Umbilical cord (tissue), 2 donors: Measurements from ENCODE around the gene VMAC. TPM values are rescaled to one million over a fixed set of nuclear protein-coding genes. Genes with fewer than 3 reads are reported as not detected.

Source experiments
- DNase-seq: peaks from one replicate; pipeline ENCODE4 v3.0.0-alpha.2; 2015; ENCODE audit warnings: low spot score
- total RNA-seq: library from RNA; depleted of rRNA; stranded (reverse); fragments of >200 nt; gene quantifications from one replicate; pipeline ENCODE4 v1.2.3, GENCODE V29; 2014; ENCODE audit warnings: low replicate concordance; ENCODE audit not compliant: insufficient read depth

Gene VMAC
- total RNA-seq, 1 donor from 2014 or later = 9.1 TPM

DNA sequence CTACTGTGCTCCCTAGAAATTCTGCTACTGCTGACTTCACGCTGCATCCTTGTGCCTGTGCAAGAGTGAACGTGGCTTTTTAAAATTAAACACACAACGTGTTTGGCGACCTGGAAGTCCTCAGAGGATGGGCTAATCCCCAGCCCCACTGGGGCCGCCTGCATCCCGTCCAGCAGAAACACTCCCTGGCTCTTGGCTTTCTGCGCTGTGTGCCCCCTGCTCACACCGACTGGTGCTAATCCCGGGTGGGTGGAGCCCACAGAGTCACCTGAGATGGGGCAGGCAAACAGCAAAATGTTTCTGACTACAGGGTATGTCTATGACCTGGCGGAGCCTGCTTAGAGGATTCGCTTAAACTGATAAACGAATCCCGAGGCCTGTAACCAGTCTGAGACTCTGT, 24.5 kb downstream of the VMAC start:
- DNase-seq = no peak

- peak; percentile 83 for DNase-seq
These were observed 25.0 kb downstream of the VMAC start for GRCh38 chr19:5929625-5930024.

DNA sequence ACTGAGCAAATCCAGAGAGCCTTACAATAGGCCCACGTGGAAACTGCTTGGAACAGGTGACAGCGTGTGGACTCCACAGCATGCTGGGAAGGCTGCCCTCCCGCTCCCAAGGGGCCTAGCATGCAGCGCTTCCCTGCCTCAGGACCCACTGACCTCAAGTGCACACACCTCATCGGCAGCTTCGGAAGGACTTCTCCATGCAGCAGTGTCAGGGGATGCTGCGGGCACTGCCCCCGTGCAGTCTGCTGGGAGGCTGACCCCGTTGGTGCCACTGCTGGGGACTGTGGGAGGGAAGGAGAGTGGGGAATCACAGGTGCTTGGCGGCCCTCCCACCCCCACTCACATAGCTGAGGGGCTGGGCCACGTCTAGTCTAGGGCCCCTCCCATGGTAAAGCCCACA, 26.6 kb downstream of the VMAC start:
- DNase-seq = no peak

- peak; percentile 56 for DNase-seq
These were observed 27.5 kb downstream of the VMAC start for GRCh38 chr19:5932146-5932545.

DNA sequence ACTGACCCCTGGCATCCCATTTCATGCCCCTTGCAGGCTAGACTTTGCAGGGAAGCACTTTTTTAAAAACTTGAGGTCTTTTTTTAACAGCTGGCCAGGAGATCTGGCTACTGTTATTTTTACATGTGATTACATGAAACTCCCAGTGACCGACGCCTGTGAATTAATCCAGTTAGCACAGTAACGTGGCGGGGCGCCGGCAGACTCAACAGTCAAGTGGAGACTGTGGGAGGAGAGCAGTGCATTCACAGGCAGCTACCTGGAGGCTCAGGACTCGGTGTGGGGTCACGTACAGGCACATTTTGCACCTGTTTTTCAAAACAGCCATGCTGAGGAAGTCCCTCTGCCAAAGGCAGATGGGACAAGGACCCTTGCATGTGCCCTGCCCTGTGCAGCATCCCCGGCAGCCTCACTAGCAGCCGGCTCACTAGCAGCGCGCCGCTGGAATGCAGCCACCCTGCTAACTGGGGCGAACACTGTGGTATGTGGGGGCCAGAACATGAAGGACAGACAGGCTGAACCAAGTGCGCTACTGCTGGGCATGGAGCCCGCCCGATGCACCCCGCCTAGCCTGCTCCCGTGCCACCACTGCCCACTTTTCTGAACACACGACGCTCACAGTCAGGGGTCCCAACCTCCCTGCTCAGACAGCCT, 28.1 kb downstream of the VMAC start:
- no peak for DNase-seq

- no peak for DNase-seq
These were observed 28.9 kb downstream of the VMAC start for GRCh38 chr19:5933391-5934068.

GRCh38 chr19:5934069-5934401, 29.4 kb downstream of the VMAC start:
- DNase-seq = no peak

DNA sequence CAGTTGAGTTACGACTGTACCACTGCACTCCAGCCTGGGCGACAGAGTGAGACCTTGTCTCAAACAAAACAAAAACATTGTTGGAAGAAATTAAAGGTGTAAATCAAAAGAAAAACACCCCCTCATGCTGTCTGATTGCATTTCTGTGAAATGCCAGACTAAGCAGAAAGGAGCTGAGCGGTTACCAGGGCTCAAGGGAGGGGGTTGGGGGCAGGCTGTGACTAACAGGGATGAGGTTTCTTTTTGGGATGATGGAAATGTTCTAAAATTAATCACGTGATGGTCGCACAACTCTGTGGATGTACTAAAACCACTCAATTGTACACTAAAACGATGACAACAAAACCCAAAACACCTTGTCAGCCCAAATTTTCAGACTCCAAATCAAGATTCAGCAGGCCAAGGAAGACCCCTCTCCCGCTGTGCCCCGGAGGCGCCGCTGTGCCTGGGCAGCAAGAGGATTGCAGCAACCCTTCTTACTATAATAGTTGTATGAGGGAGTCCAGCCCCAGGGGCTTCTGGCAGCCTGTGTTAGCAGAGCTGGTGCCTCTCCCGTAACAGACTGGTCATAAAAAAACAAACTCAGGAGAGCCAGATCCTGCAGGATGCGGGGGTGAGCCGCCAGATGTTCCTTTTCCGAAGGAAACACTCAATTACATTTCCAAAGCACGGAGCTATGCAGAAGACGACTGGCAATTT, 30.3 kb downstream of the VMAC start:
- DNase-seq = peak; percentile 83

GRCh38 chr19:5935473-5936291, 31.0 kb downstream of the VMAC start:
- DNase-seq = no peak

- no peak for DNase-seq
These were observed 31.6 kb downstream of the VMAC start for GRCh38 chr19:5936292-5936592.

GRCh38 chr19:5937550-5937949, 32.9 kb downstream of the VMAC start:
- DNase-seq = no peak

- DNase-seq = no peak
These were observed 35.9 kb downstream of the VMAC start for GRCh38 chr19:5940260-5941208.

- no peak for DNase-seq
These were observed 37.0 kb downstream of the VMAC start for GRCh38 chr19:5941673-5942072.

DNA sequence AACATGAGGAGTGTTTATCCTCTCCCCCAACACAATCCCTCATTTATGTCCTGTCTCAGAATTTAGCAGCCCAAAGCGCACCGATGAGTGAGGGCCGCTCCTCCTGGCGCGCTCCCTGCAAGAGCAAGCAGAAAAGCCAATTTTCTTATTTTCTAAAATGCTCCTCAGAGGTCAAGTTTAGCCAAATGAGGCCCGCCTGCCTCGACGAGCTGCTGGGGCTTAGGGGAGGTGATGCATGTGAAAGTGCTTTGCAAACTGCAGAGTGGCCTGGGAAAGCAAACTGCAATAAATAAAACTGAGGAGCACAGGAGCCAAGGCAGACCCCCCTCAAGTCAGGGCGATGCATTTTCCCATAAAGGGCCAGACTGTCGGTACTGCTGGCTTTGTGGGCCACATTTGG, 38.4 kb downstream of the VMAC start:
- DNase-seq = no peak

DNA sequence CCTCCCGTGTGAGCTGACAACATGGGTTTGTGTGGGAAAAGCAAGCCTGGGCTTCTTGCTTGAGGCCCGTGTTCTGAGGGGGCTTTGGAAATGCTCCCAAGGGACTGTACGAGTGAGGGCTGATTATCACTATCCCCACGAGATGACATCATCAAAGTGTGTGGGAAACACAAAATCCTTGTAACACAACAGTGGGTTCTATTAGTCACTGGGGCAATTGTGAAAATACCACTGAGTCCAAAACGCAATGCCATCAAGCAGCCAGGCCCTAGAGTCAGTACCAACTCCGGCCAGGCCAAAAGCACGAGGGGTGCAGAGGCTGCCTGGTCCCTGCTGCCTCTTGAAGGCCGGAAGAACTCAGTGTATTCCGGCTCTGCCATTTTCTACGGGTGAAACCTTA, 39.0 kb downstream of the VMAC start:
- DNase-seq = no peak

- peak; percentile 94 for DNase-seq
These were observed 42.8 kb downstream of the VMAC start for GRCh38 chr19:5947435-5947834.

- DNase-seq = peak; percentile 93
These were observed 44.3 kb downstream of the VMAC start for GRCh38 chr19:5948752-5949564.

DNA sequence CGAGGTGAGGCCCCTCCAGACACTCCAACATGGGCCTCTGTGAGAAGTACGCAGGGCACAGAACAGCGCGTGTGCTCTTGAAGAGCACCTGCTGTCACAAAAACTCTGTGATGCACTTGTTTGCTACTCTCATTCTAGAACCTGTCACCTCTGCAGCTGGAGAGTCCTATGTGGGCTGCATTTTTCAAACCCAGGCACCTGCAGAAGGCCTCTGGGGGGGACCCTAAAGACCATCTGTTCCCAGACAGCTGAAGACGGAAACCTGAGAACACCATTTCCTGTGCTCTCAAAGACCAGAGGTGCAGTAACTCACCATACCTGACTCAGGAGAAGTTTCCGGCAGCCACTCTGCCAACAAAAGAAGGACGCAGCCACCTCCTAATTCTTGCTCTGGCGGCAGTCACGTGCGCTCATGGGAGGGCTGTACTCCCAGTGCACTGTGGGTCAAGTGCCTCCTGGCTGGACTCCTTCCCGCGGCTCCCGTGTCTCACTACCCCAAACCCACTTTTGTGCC, 45.2 kb downstream of the VMAC start:
- DNase-seq = no peak

GRCh38 chr19:5950741-5951140, 46.1 kb downstream of the VMAC start:
- DNase-seq = no peak

DNA sequence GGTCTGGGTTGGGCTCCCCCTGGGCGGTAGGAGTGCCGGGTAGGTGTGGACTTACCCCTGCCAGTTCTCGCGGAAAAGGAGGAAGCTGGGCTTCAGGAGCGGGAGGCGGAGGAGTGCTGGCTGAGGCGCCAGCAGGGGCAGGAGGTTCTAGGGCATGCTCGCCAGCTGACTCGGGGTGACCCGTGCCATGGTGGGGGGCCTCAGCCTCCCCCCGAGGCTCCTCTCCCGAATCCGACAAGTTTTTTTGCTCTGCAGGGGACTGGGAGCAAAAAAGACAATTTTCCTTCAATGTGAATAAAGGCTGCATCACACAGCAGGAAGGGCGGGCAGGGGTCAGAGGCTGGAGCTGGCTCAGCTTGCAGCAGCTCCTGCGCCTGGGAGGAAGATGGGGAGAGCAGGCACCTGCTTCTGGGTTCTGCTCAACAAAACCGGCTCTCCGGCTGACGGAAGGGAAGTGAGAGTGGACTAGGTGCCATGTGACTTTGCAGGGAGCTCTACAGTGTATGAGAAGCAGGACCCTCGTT, 46.7 kb downstream of the VMAC start:
- DNase-seq = peak; percentile 59
